ENCODE results near the gene CHRNB2. TPM values are rescaled to one million over a fixed set of nuclear protein-coding genes. Genes with fewer than 3 reads are reported as not detected.

CHRNB2 gene
- total and polyA plus RNA-seq, 4 experiments from 2014 or later, result not detected

DNA sequence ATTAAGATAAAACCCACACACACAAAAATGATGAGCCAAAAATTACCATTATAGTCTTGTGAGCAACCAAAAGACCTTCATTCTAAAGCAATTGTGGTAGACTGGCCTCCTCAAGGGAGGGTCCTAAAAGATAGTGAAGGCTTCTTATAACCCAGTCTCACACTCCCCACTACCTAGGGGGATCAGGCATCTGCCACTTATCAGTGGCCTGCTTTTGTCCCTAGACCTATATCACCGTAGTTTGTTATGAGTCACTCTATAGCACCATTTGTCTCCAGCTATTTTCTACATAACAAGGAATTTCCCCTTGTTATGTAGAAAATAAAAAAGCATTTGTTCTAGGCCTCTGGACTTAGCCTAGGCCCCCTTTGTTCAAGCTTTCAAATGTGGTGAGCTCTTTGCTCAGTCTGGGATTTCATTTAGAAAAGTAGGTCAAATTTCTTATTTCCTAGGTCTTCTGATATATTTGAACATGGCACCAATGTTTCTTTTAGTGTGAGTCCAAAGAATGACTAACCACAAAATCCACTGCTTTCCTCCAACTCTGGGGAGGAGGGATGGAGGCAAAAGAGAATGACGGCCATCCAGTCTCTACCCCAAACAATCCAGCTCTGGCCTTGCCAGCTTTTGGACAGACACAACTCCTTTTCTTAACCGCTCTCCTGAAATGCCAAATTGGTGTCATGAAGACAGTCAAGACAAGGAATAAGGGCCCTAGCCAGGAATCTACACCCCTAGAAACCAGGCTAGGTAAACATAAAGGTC lies 31.5 kb downstream of the CHRNB2 start:
- Histone ChIP-seq H3K9me3 (ENCODE audit: control insufficient read depth in 1 of 2, low read length in 2 of 2) (no peaks in the 10 kb centered on the region), H3K4me1 (ENCODE audit: insufficient read depth, low read length) (peaks cover 46% of the 10 kb centered on the region), H3K27me3 (ENCODE audit: insufficient read depth, low read length) (no peaks in the 10 kb centered on the region), H3K27ac (ENCODE audit: low read depth, low read length) (no peak overlapping the region), H3K4me3 (ENCODE audit: low read length in 2 of 2) (no peak overlapping the region), H3K36me3 (ENCODE audit: insufficient read depth, low read length) (peaks cover 73% of the 10 kb centered on the region)
- no peaks in the 10 kb centered on the region for H3K27me3 Mint-ChIP-seq
- ChIA-PET POLR2A (ENCODE audit: partially characterized antibody) (interaction anchor here (1.4 kb wide), 1 partner anchor 8 kb away, joined by 4 read pairs; no protein-coding TSS in a partner anchor), CTCF (ENCODE audit: partially characterized antibody) (interaction anchor here (0.9 kb wide), 2 partner anchors 10 to 346 kb away, joined by 3 read pairs; no protein-coding TSS in a partner anchor)
- peak overlapping the region in 1 of 8 donors; percentile 39 for H3K4me3 Mint-ChIP-seq
- peaks cover 56 to 87% of the 10 kb centered on the region in 2 donors for H3K36me3 Mint-ChIP-seq
- H3K27ac Mint-ChIP-seq, result peak overlapping the region in 5 of 7 donors; percentile 36 to 66 (median 50)
- peaks cover 25 to 66% (median 42%) of the 10 kb centered on the region in 4 donors for H3K4me1 Mint-ChIP-seq
- H3K9me3 Mint-ChIP-seq, result no peaks in the 10 kb centered on the region
- intact Hi-C loops (cut with micrococcal nuclease), result no loop called here
- DNase-seq, result no peak

DNA sequence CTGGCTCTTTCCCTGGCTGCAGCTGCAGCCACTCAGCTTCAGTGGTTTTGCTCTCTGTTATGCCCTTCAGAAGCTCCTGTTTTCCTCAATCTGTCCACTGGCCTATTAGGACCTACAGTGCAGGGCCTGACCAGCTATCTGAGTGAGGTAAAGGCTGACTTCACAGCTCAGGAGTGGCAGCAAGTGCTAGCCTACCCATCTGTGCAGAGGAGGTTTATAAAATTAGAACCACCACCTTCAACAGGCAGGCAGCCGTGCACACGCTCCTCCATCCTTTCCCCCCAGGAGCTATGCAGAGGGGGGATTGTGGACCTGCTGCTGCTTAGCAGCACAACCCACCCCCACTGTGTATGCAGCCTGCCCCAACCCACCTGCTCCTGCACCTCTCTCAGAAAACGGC lies 32.1 kb downstream of the CHRNB2 start:
- peak overlapping the region in 4 of 7 donors; percentile 29 to 80 (median 55) for H3K27ac Mint-ChIP-seq
- H3K4me3 Mint-ChIP-seq, result peak overlapping the region in 2 of 8 donors; percentile 15 to 35

DNA sequence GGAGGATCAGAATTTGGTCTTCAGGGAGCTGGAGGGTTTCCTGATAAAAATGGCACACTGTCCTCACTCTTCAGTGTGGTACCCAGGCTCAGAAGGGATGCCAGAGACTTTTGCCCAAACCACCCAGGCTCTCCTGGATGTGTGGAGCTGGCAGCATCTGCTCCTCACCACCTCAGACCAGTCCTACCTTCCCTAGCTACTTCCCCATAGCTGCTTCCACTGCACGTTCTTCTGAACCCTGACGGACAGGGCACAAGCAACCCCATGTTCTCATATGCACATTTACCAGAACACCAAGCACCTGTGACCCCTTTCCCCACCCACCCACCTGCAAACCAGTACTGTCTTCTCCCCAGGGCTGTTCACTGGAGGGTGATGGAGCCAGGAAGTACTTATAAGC lies 35.7 kb downstream of the CHRNB2 start:
- intact Hi-C loops (cut with micrococcal nuclease), result no loop called here
- Histone ChIP-seq H3K4me3 (ENCODE audit: low read length in 2 of 2) (no peak overlapping the region), H3K9me3 (ENCODE audit: control insufficient read depth in 1 of 2, low read length in 2 of 2) (no peaks in the 10 kb centered on the region), H3K27me3 (ENCODE audit: insufficient read depth, low read length) (no peaks in the 10 kb centered on the region), H3K27ac (ENCODE audit: low read depth, low read length) (peak overlapping the region; percentile 5), H3K36me3 (ENCODE audit: insufficient read depth, low read length) (peaks cover 36% of the 10 kb centered on the region), H3K4me1 (ENCODE audit: insufficient read depth, low read length) (peaks cover 73% of the 10 kb centered on the region)
- ChIA-PET CTCF (ENCODE audit: partially characterized antibody) (no interaction called here), POLR2A (ENCODE audit: partially characterized antibody) (interaction anchor here (1.5 to 3.8 kb wide), 3 partner anchors 8 to 333 kb away, joined by 3 to 16 read pairs (median 8); partner anchors contain the start of gene PMVK)
- no peak for DNase-seq
- H3K9me3 Mint-ChIP-seq, result peaks cover 0 to 3% (median 0%) of the 10 kb centered on the region in 8 donors
- peaks cover 38 to 78% of the 10 kb centered on the region in 2 donors for H3K36me3 Mint-ChIP-seq
- no peaks in the 10 kb centered on the region for H3K27me3 Mint-ChIP-seq
- no peak overlapping the region for H3K4me3 Mint-ChIP-seq
- H3K4me1 Mint-ChIP-seq, result peaks cover 46 to 99% (median 67%) of the 10 kb centered on the region in 4 donors
- peak overlapping the region in 6 of 7 donors; percentile 32 to 93 (median 78) for H3K27ac Mint-ChIP-seq

More for the DNA sequence above, 32.1 kb downstream of the CHRNB2 start:
- no peaks in the 10 kb centered on the region for H3K27me3 Mint-ChIP-seq
- ChIA-PET POLR2A (ENCODE audit: partially characterized antibody) (no interaction called here), CTCF (ENCODE audit: partially characterized antibody) (interaction anchor here (0.9 kb wide), 1 partner anchor 11 kb away, joined by 3 read pairs; no protein-coding TSS in a partner anchor)
- intact Hi-C loops (cut with micrococcal nuclease), result no loop called here
- no peaks in the 10 kb centered on the region for H3K9me3 Mint-ChIP-seq
- no peak for DNase-seq
- H3K36me3 ChIP-seq (ENCODE audit: insufficient read depth, low read length), result peaks cover 67% of the 10 kb centered on the region
- H3K36me3 Mint-ChIP-seq, result peaks cover 51 to 86% of the 10 kb centered on the region in 2 donors
- no peak overlapping the region for H3K27ac ChIP-seq (ENCODE audit: low read depth, low read length)
- peaks cover 29 to 67% (median 48%) of the 10 kb centered on the region in 4 donors for H3K4me1 Mint-ChIP-seq
- no peak overlapping the region for H3K4me3 ChIP-seq (ENCODE audit: low read length in 2 of 2)
- H3K9me3 ChIP-seq (ENCODE audit: control insufficient read depth in 1 of 2, low read length in 2 of 2), result no peaks in the 10 kb centered on the region
- H3K27me3 ChIP-seq (ENCODE audit: insufficient read depth, low read length), result no peaks in the 10 kb centered on the region
- peaks cover 52% of the 10 kb centered on the region for H3K4me1 ChIP-seq (ENCODE audit: insufficient read depth, low read length)

DNA sequence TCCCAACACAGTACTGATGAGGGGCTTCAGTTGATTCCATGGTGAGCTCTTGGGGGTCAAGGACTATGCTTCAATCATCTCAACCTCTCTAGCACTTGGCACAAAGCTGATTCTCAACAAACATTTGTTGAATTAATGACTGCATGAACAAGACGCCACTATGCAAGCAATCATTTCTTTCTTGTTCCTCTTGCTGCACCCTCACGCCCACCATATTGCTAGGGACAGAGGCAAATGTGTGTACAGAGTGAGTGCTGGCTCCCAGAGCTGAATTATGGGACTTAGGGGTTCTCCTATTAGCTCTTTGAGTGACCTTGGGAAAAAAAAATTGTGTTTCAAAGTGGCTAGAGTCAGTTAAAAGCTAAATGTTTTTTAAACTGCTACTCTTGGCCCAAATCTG lies 38.0 kb downstream of the CHRNB2 start:
- no peak for DNase-seq
- H3K4me1 Mint-ChIP-seq, result peaks cover 60 to 100% (median 73%) of the 10 kb centered on the region in 4 donors
- peak overlapping the region; percentile 22 to 93 (median 80) for H3K27ac Mint-ChIP-seq
- H3K4me3 Mint-ChIP-seq, result peak overlapping the region; percentile 14 to 99 (median 66)
- H3K36me3 Mint-ChIP-seq, result peaks cover 27 to 63% of the 10 kb centered on the region in 2 donors
- no peaks in the 10 kb centered on the region for H3K27me3 Mint-ChIP-seq
- Histone ChIP-seq H3K4me1 (ENCODE audit: insufficient read depth, low read length) (peaks cover 79% of the 10 kb centered on the region), H3K4me3 (ENCODE audit: low read length in 2 of 2) (no peak overlapping the region), H3K9me3 (ENCODE audit: control insufficient read depth in 1 of 2, low read length in 2 of 2) (no peaks in the 10 kb centered on the region), H3K27me3 (ENCODE audit: insufficient read depth, low read length) (no peaks in the 10 kb centered on the region), H3K27ac (ENCODE audit: low read depth, low read length) (peak overlapping the region; percentile 43), H3K36me3 (ENCODE audit: insufficient read depth, low read length) (peaks cover 20% of the 10 kb centered on the region)
- intact Hi-C loops (cut with micrococcal nuclease), result loop anchor here (5.0 kb wide), 1 partner anchor 198 kb away; the partner anchor contains the start of gene IL6R
- ChIA-PET CTCF (ENCODE audit: partially characterized antibody) (interaction anchor here (0.7 to 2.7 kb wide), 7 partner anchors 11 to 480 kb away, joined by 3 to 11 read pairs (median 3); no protein-coding TSS in a partner anchor), POLR2A (ENCODE audit: partially characterized antibody) (interaction anchor here (1.0 to 3.8 kb wide), 4 partner anchors 22 to 378 kb away, joined by 3 to 16 read pairs (median 6); partner anchors contain the start of genes FLAD1 and PMVK)
- H3K9me3 Mint-ChIP-seq, result peaks cover 0 to 3% (median 0%) of the 10 kb centered on the region in 8 donors

DNA sequence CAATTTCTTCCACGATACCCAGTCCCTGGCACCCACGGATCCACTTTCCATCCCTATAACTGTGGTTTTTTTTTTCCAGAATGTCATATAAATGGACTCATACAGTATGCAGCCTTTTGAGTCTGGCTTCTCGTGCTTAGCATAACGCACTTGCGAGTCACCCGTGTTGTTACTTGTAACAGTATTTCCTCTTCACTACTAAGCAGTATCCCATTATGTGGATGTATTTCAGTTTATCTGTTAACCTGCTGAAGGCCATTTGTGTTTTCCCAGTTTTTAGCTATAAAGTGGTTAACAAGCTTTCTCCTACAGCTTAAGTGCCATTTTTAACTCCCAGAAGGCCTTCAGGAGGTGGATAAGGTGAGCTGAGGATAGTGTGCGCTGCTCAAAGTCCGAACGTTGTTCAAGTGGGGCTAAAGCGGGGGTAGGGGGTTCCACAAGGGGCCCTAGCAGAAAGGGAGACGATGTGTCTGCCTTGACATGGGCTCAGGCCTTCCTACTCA lies 39.6 kb downstream of the CHRNB2 start:
- Histone ChIP-seq H3K27me3 (ENCODE audit: insufficient read depth, low read length) (no peaks in the 10 kb centered on the region), H3K4me1 (ENCODE audit: insufficient read depth, low read length) (peaks cover 64% of the 10 kb centered on the region), H3K4me3 (ENCODE audit: low read length in 2 of 2) (peak overlapping the region; percentile 80 to 94), H3K36me3 (ENCODE audit: insufficient read depth, low read length) (peaks cover 3% of the 10 kb centered on the region), H3K27ac (ENCODE audit: low read depth, low read length) (peak overlapping the region; percentile 97), H3K9me3 (ENCODE audit: control insufficient read depth in 1 of 2, low read length in 2 of 2) (no peaks in the 10 kb centered on the region)
- peak overlapping the region; percentile 93 to 99 (median 98) for H3K4me3 Mint-ChIP-seq
- peaks cover 0 to 3% (median 0%) of the 10 kb centered on the region in 8 donors for H3K9me3 Mint-ChIP-seq
- H3K27me3 Mint-ChIP-seq, result no peaks in the 10 kb centered on the region
- peak overlapping the region; percentile 93 to 100 (median 98) for H3K27ac Mint-ChIP-seq
- peak in 1 of 5 donors; percentile 11 for DNase-seq
- H3K4me1 Mint-ChIP-seq, result peaks cover 51 to 93% (median 65%) of the 10 kb centered on the region in 4 donors
- POLR2A ChIA-PET (ENCODE audit: partially characterized antibody), result interaction anchor here (0.6 to 1.4 kb wide), 9 partner anchors 9 to 419 kb away, joined by 3 to 7 read pairs (median 4); partner anchors contain the start of gene CHRNB2
- H3K36me3 Mint-ChIP-seq, result peaks cover 11 to 46% of the 10 kb centered on the region in 2 donors
- intact Hi-C loops (cut with micrococcal nuclease), result loop anchor here (5.0 kb wide), 1 partner anchor 200 kb away; the partner anchor contains the start of gene IL6R
- CTCF ChIA-PET (ENCODE audit: partially characterized antibody), result interaction anchor here (0.7 to 2.7 kb wide), 2 partner anchors 19 to 47 kb away, joined by 3 to 11 read pairs; no protein-coding TSS in a partner anchor

DNA sequence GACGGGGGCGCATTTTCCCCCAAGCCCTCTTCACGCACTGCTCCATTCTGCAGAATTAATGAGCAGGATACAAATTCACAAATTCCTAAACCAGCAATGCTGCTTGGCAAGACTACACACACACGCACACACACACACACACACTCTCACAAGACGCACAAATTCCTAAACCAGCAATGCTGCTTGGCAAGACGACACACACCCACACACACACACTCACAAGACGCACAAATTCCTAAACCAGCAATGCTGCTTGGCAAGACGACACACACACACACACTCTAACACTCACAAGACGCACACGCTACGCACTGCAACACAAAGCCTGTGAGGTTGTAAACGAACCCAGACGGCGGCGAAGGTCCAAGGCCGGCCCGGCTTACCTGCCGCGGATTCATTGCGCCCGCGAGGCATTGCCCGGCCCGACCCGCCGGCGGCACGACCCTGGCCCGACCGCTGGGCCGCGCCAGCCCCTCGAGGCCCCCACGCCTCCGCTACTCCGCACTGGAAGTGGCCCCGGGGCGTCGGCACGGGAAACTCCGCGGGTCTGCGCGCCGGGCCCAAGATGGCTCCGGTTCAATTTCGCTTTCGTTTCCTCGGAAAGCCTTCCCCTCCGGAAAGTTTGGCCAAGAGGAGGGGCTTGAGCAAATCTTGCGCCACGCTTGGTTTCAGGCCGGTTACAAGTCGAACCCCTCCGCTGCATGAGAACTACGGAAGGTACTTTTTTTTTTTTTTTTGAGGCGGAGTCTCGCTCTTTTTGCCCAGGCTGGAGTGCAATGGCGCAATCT lies 40.2 kb downstream of the CHRNB2 start, which contains the start of gene ADAR:
Gene ADAR, minus strand, starts transcription at position 578 of the 788 bp plus-strand sequence. Its CDS starts 180 bp downstream, at position 398.
- DNase-seq, result peak; percentile 89 to 96 (median 93)
- Histone ChIP-seq H3K27ac (ENCODE audit: low read depth, low read length) (peak within 1 kb of the TSS; percentile 97), H3K27me3 (ENCODE audit: insufficient read depth, low read length) (no peaks in the 10 kb centered on the region), H3K36me3 (ENCODE audit: insufficient read depth, low read length) (no peaks in the 10 kb centered on the region), H3K4me1 (ENCODE audit: insufficient read depth, low read length) (peaks cover 58% of the 10 kb centered on the region), H3K4me3 (ENCODE audit: low read length in 2 of 2) (peak within 1 kb of the TSS; percentile 80 to 94), H3K9me3 (ENCODE audit: control insufficient read depth in 1 of 2, low read length in 2 of 2) (no peaks in the 10 kb centered on the region)
- intact Hi-C loops (cut with micrococcal nuclease), result loop anchor here (1.0 to 5.0 kb wide), 4 partner anchors 50 to 937 kb away; partner anchors contain the start of genes IL6R, ILF2, PMVK and UBE2Q1
- H3K9me3 Mint-ChIP-seq, result peaks cover 0 to 3% (median 0%) of the 10 kb centered on the region in 8 donors
- ChIA-PET CTCF (ENCODE audit: partially characterized antibody) (interaction anchor here (0.8 to 2.5 kb wide), 5 partner anchors 48 to 521 kb away, joined by 3 to 8 read pairs (median 4); partner anchors contain the start of gene PMVK), POLR2A (ENCODE audit: partially characterized antibody) (interaction anchor here (0.6 to 3.2 kb wide), 13 partner anchors 9 to 348 kb away, joined by 3 to 49 read pairs (median 5); partner anchors contain the start of genes CHRNB2, PBXIP1 and PMVK)
- peaks cover 8 to 44% of the 10 kb centered on the region in 2 donors for H3K36me3 Mint-ChIP-seq
- no peaks in the 10 kb centered on the region for H3K27me3 Mint-ChIP-seq
- peak within 1 kb of the TSS; percentile 93 to 100 (median 98) for H3K27ac Mint-ChIP-seq
- peak within 1 kb of the TSS; percentile 93 to 99 (median 98) for H3K4me3 Mint-ChIP-seq
- peaks cover 51 to 87% (median 63%) of the 10 kb centered on the region in 4 donors for H3K4me1 Mint-ChIP-seq
